HEK293 (cell line): ENCODE results near the gene BCAN.

Experiments used
- CTCF ChIP-seq: fragments of 450-650 bp; formaldehyde crosslinking; IDR thresholded peaks from 2 replicates; pipeline ENCODE4 v1.5.1; 2016; ENCODE audit warnings: missing biosample characterization, missing genetic modification characterization
- YY1 ChIP-seq: fragments of 450-650 bp; formaldehyde crosslinking; IDR thresholded peaks from 2 replicates; pipeline ENCODE4 v1.5.1; 2018; ENCODE audit warnings: missing biosample characterization, missing genetic modification characterization
- ZNF223 ChIP-seq: fragments of 450-650 bp; formaldehyde crosslinking; IDR thresholded peaks from 2 replicates; pipeline ENCODE4 v1.5.1; 2016; ENCODE audit warnings: missing biosample characterization, missing genetic modification characterization
- ZNF549 ChIP-seq: fragments of 450-650 bp; IDR thresholded peaks from 2 replicates; pipeline ENCODE4 v1.5.1; 2018; ENCODE audit warnings: missing biosample characterization, missing genetic modification characterization, mild to moderate bottlenecking, inconsistent platforms, moderate library complexity
- ZNF571 ChIP-seq: fragments of 450-650 bp; formaldehyde crosslinking; IDR thresholded peaks from 2 replicates; pipeline ENCODE4 v1.5.0; 2017; ENCODE audit warnings: missing biosample characterization, missing genetic modification characterization

DNA sequence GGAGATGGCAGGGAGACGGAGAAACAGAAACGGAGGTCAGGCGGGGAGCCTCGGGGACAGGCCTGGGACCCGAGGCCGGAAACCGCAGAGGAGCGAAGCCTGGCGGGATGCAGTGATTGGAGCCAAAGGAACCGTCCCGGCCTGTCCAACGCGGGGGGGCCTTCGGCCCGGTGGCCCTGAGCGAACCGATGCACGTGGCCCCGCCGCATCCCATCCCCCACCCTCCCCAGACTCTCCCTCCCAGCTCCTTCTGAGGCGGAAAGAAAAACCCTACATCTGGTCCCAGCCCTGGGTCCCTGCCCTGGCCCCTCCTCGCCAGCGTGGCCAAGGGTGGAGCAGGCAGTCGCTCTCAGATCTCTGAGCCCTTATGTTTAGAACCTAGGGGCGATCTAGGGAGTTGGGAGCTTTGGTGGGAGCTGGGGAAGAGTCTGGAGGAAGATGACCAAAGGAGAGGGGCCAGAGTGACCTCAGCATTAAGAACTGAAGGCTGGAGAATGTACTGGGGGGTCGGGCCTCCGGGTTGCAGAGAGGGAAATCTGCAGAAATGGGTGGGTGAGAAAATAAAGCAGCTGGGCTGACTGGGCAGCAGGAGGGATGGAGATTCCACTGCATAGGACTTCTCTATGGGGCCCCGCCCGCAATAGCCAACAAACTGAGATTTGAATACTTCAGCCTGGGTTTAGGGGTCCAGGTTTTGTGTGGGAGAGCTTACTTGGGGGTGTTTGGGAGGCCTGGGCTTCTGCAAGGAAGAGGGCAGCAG lies 64.9 kb downstream of the BCAN start:
- TF ChIP-seq ZNF223 (tag by site-specific recombination) (peak; percentile 74; the same call in 1 of the 2 replicates), CTCF (tag by site-specific recombination) (no peak), ZNF571 (tag by site-specific recombination) (no peak), ZNF549 (tag by site-specific recombination) (no peak), YY1 (tag by site-specific recombination) (no peak)
